Measurements from ENCODE around the gene COG6. TPM values are rescaled to one million over a fixed set of nuclear protein-coding genes. Genes with fewer than 3 reads are reported as not detected.

The COG6 gene
- total RNA-seq, 1 donor from 2014 or later: 33.4 TPM

GRCh38 chr13:39688278-39688677, 32.8 kb downstream of the COG6 start:
- H3K4me3 ChIP-seq: no peak overlapping the region
- peaks cover 9% of the 10 kb centered on the region for H3K4me1 ChIP-seq
- no peak for TF ChIP-seq CTCF (IDR thresholded peaks at IDR 0.05; ENCODE audit: borderline replicate concordance)
- H3K9me3 ChIP-seq (replicated peaks): no peaks in the 10 kb centered on the region
- H3K27ac ChIP-seq (replicated peaks): no peak overlapping the region
- intact Hi-C loops (cut with micrococcal nuclease): loop anchor here (10.0 kb wide), 2 partner anchors 997 to 1087 kb away; partner anchors contain the start of gene MRPS31
- H3K27me3 ChIP-seq (ENCODE audit: low read depth): no peaks in the 10 kb centered on the region
- no peak for DNase-seq
- H3K36me3 ChIP-seq: peaks cover 21% of the 10 kb centered on the region

- Histone ChIP-seq H3K27ac (replicated peaks) (no peak overlapping the region), H3K4me1 (peaks cover 9% of the 10 kb centered on the region), H3K4me3 (no peak overlapping the region), H3K9me3 (replicated peaks) (no peaks in the 10 kb centered on the region), H3K27me3 (ENCODE audit: low read depth) (no peaks in the 10 kb centered on the region), H3K36me3 (peaks cover 21% of the 10 kb centered on the region)
- intact Hi-C loops (cut with micrococcal nuclease): loop anchor here (10.0 kb wide), 2 partner anchors 996 to 1086 kb away; partner anchors contain the start of gene MRPS31
- no peak for DNase-seq
- no peak for TF ChIP-seq CTCF (IDR thresholded peaks at IDR 0.05; ENCODE audit: borderline replicate concordance)
These were observed 33.4 kb downstream of the COG6 start for GRCh38 chr13:39688699-39689405.

- intact Hi-C loops (cut with micrococcal nuclease): no loop called here
- H3K36me3 ChIP-seq: peaks cover 19% of the 10 kb centered on the region
- H3K4me1 ChIP-seq: peaks cover 9% of the 10 kb centered on the region
- H3K27ac ChIP-seq (replicated peaks): no peak overlapping the region
- no peak for DNase-seq
- no peak for TF ChIP-seq CTCF (IDR thresholded peaks at IDR 0.05; ENCODE audit: borderline replicate concordance)
- H3K4me3 ChIP-seq: no peak overlapping the region
- H3K9me3 ChIP-seq (replicated peaks): no peaks in the 10 kb centered on the region
- no peaks in the 10 kb centered on the region for H3K27me3 ChIP-seq (ENCODE audit: low read depth)
These were observed 37.4 kb downstream of the COG6 start for GRCh38 chr13:39692660-39693438.

- Histone ChIP-seq H3K9me3 (replicated peaks) (no peaks in the 10 kb centered on the region), H3K27me3 (ENCODE audit: low read depth) (no peaks in the 10 kb centered on the region), H3K4me1 (peaks cover 8% of the 10 kb centered on the region), H3K36me3 (peaks cover 4% of the 10 kb centered on the region), H3K27ac (replicated peaks) (no peak overlapping the region), H3K4me3 (no peak overlapping the region)
- intact Hi-C loops (cut with micrococcal nuclease): no loop called here
- no peak for DNase-seq
- TF ChIP-seq CTCF (IDR thresholded peaks at IDR 0.05; ENCODE audit: borderline replicate concordance): no peak
These were observed 43.8 kb downstream of the COG6 start for GRCh38 chr13:39699274-39699673.

- no peak for TF ChIP-seq CTCF (IDR thresholded peaks at IDR 0.05; ENCODE audit: borderline replicate concordance)
- DNase-seq: no peak
- Histone ChIP-seq H3K36me3 (peaks cover 47% of the 10 kb centered on the region), H3K9me3 (replicated peaks) (peaks cover 24% of the 10 kb centered on the region), H3K27me3 (ENCODE audit: low read depth) (no peaks in the 10 kb centered on the region), H3K4me1 (no peaks in the 10 kb centered on the region), H3K27ac (replicated peaks) (no peak overlapping the region), H3K4me3 (no peak overlapping the region)
- intact Hi-C loops (cut with micrococcal nuclease): no loop called here
These were observed 57.2 kb downstream of the COG6 start for GRCh38 chr13:39712626-39713025.

All from left ventricle myocardium inferior (tissue), 1 donor.